Prostate gland (tissue), 2 donors: ENCODE data around the gene PSG2. TPM values are rescaled to one million over a fixed set of nuclear protein-coding genes. Genes with fewer than 3 reads are reported as not detected.
A peak's percentile ranks its signal among the peaks of the same experiment; 100 is the strongest.
"Not testable (repeated sequence)": the region's sequence is repeated elsewhere in the genome, so short reads cannot be mapped to it uniquely, and the experiment has no call there.

Experiments used
- DNase-seq: peaks from one replicate; pipeline ENCODE4 v3.0.0-alpha.2; 2019; ENCODE audit warnings: low spot score
- H3K27ac ChIP-seq, 2 donors: fragments of 200-600 bp; sonication (generic); 2 replicates each; pipeline ENCODE4 v1.5.1; 2017 to 2019
- H3K27me3 ChIP-seq: fragments of 200-600 bp; sonication (generic); replicated peaks from 2 replicates; pipeline ENCODE4 v1.5.1; 2019; ENCODE audit not compliant: insufficient read depth
- H3K36me3 ChIP-seq, 2 donors: fragments of 200-600 bp; sonication (generic); 1 replicate in 1 of 2; 2 replicates in 1 of 2; pipeline versions ENCODE4 v1.5.1 to v1.8.1; 2017 to 2019
- H3K4me1 ChIP-seq: fragments of 200-600 bp; sonication (generic); replicated peaks from 2 replicates; pipeline ENCODE4 v1.5.1; 2019
- H3K4me3 ChIP-seq, 2 donors: fragments of 200-600 bp; sonication (generic); 2 replicates each; pipeline ENCODE4 v1.5.1; 2017 to 2019
- H3K9me3 ChIP-seq: fragments of 200-600 bp; sonication (generic); 2 replicates; pipeline ENCODE4 v1.5.1; 2017
- intact Hi-C: fragments of 100-400 bp; cut with DNase I; formaldehyde crosslinking; loops from one replicate; pipeline ENCODE4 v1.14.2; 2022
- total RNA-seq, 2 donors: library from RNA; depleted of rRNA; stranded (reverse); fragments of >200 nt; gene quantifications; one replicate each; pipeline ENCODE4 v1.1.0, GENCODE V29; 2016
- TF ChIP-seq, protein P1 (sequence below), 4 experiments: fragments of 200-600 bp in 2 of 4; fragments of 450-650 bp in 2 of 4; sonication (generic) in 2 of 4; IDR thresholded peaks; 1 replicate in 3 of 4; 2 replicates in 1 of 4; pipeline ENCODE4 v1.5.1; 2016 to 2019; ENCODE audit warnings: antibody characterized with exemption in 4 of 4, mild to moderate bottlenecking in 2 of 4, moderate library complexity in 2 of 4

PSG2 gene
- total RNA-seq, 2 donors from 2014 or later = not detected

DNA sequence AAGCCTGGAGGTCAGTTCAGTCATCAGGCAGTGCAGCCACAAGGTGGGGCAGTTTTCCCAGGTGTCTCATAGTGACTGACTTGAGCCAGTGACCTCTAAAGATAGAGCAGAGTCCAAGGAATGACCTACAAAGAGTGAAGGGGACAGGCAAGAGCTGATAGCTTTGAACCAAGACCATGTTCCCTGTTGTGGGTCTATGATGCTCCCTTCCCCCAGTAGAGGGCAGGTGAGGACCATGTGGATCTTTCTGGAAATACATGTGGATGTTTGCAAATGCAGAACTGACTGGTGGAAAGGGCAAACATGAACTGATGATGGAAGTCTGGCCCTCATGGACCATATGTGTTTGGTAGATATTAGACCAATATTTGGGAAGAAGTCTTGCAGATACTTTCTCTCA, 62.9 kb downstream of the PSG2 start:
- not testable (repeated sequence) for DNase-seq

More for the DNA sequence above, 62.9 kb downstream of the PSG2 start:
- H3K36me3 ChIP-seq, H3K27ac ChIP-seq, H3K9me3 ChIP-seq, intact Hi-C loops, H3K4me1 ChIP-seq, H3K27me3 ChIP-seq, H3K4me3 ChIP-seq: not testable (repeated sequence)
- TF ChIP-seq, protein P1, sequence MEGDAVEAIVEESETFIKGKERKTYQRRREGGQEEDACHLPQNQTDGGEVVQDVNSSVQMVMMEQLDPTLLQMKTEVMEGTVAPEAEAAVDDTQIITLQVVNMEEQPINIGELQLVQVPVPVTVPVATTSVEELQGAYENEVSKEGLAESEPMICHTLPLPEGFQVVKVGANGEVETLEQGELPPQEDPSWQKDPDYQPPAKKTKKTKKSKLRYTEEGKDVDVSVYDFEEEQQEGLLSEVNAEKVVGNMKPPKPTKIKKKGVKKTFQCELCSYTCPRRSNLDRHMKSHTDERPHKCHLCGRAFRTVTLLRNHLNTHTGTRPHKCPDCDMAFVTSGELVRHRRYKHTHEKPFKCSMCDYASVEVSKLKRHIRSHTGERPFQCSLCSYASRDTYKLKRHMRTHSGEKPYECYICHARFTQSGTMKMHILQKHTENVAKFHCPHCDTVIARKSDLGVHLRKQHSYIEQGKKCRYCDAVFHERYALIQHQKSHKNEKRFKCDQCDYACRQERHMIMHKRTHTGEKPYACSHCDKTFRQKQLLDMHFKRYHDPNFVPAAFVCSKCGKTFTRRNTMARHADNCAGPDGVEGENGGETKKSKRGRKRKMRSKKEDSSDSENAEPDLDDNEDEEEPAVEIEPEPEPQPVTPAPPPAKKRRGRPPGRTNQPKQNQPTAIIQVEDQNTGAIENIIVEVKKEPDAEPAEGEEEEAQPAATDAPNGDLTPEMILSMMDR (IDR thresholded peaks at IDR 0.05) = peak in 1 of 4 experiments; percentile 28

Other genes starting within 250 kb of the PSG2 start
- gene PSG1, start 203.0 kb downstream of the PSG2 start, total RNA-seq = not detected
- not detected for gene PSG6, start 164.8 kb downstream of the PSG2 start, total RNA-seq
- not detected for gene PSG7, start 145.5 kb downstream of the PSG2 start, total RNA-seq
- gene PSG11, start 56.2 kb downstream of the PSG2 start, total RNA-seq = not detected
- not detected for gene PSG5, start 103.8 kb upstream of the PSG2 start, total RNA-seq
- gene PSG4, start 122.9 kb upstream of the PSG2 start, total RNA-seq = 1 to 10 TPM in 1 of 2 donors, under 1 TPM in 1; 0.68 to 1.2 TPM
- not detected for gene PSG9, start 186.8 kb upstream of the PSG2 start, total RNA-seq